ENCODE measurements around the gene CPSF4. TPM values are rescaled to one million over a fixed set of nuclear protein-coding genes. Genes with fewer than 3 reads are reported as not detected.

CPSF4 gene
- total and polyA plus RNA-seq, 2 donors (not counting 1 experiment from before 2014, with no cell fraction given), result 17.3 to 44.9 TPM

GRCh38 chr7:99449326-99449725, 10.6 kb downstream of the CPSF4 start:
- Histone ChIP-seq H3K27me3 (ENCODE audit: control insufficient read depth, insufficient read depth, low read length) (no peaks in the 10 kb centered on the region), H3K9me3 (ENCODE audit: control insufficient read depth, insufficient read depth, low read depth, low read length) (no peaks in the 10 kb centered on the region), H3K79me2 (ENCODE audit: control insufficient read depth, insufficient read depth, low read length) (no peaks in the 10 kb centered on the region), H3K9ac (ENCODE audit: insufficient read depth, low read length) (no peak overlapping the region), H3K36me3 (ENCODE audit: control insufficient read depth, insufficient read depth, low read length) (peaks cover 34% of the 10 kb centered on the region), H4K20me1 (ENCODE audit: control insufficient read depth, extremely low read depth, insufficient read depth, low read length) (no peaks in the 10 kb centered on the region), H3K4me1 (ENCODE audit: control insufficient read depth, extremely low read depth, insufficient read depth, low read length) (no peaks in the 10 kb centered on the region), H3K27ac (ENCODE audit: insufficient read depth, low read length) (no peak overlapping the region), H3K4me3 (replicated peaks in 1 of 4; ENCODE audit: control extremely low read depth in 1 of 4, insufficient read depth in 1 of 4, low read depth in 3 of 4, low read length in 4 of 4) (no peak overlapping the region), H2AFZ (ENCODE audit: low read length) (no peak overlapping the region), H3K4me2 (ENCODE audit: extremely low read depth, insufficient read depth, low read length) (no peak overlapping the region)
- TF ChIP-seq CTCF (conservative IDR thresholded peaks at IDR 0.05 in 1 of 2, IDR thresholded peaks at IDR 0.05 in 1 of 2; ENCODE audit: low read depth in 1 of 2, low read length in 2 of 2) (no peak), EZH2 (IDR thresholded peaks at IDR 0.05; ENCODE audit: low read length, missing control alignments) (no peak)
- DNase-seq (ENCODE audit: low read depth in 2 of 2), result no peak

DNA sequence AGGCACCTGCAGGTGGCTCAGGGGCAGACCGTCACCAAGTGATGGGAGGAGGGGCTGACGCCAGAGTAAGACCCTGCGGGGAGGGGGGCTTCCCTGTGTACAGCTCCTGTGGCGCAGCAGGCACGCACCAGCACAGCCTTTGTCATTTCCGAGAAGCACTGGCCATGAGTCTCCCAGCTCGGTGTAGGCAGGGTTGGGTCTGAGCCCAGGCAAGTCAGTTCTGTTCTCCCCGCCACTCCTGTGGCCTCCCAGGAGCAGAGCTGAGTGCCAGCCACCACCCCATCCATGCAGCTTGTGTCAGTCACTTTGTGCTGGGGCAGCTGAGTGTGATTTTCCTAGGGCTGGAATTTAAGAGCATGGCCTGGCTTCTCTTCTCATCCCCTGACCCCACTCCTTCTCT, 13.2 kb downstream of the CPSF4 start:
- Histone ChIP-seq H2AFZ (ENCODE audit: low read length) (no peak overlapping the region), H3K36me3 (ENCODE audit: control insufficient read depth, insufficient read depth, low read length) (peaks cover 35% of the 10 kb centered on the region), H3K9me3 (ENCODE audit: control insufficient read depth, insufficient read depth, low read depth, low read length) (no peaks in the 10 kb centered on the region), H3K79me2 (ENCODE audit: control insufficient read depth, insufficient read depth, low read length) (no peaks in the 10 kb centered on the region), H3K27me3 (ENCODE audit: control insufficient read depth, insufficient read depth, low read length) (no peaks in the 10 kb centered on the region), H3K4me2 (ENCODE audit: extremely low read depth, insufficient read depth, low read length) (no peak overlapping the region), H3K4me1 (ENCODE audit: control insufficient read depth, extremely low read depth, insufficient read depth, low read length) (no peaks in the 10 kb centered on the region), H4K20me1 (ENCODE audit: control insufficient read depth, extremely low read depth, insufficient read depth, low read length) (no peaks in the 10 kb centered on the region), H3K27ac (ENCODE audit: insufficient read depth, low read length) (no peak overlapping the region), H3K9ac (ENCODE audit: insufficient read depth, low read length) (no peak overlapping the region), H3K4me3 (replicated peaks in 1 of 4; ENCODE audit: control extremely low read depth in 1 of 4, insufficient read depth in 1 of 4, low read depth in 3 of 4, low read length in 4 of 4) (no peak overlapping the region)
- no peak for DNase-seq (ENCODE audit: low read depth in 2 of 2)
- TF ChIP-seq EZH2 (IDR thresholded peaks at IDR 0.05; ENCODE audit: low read length, missing control alignments) (no peak), CTCF (conservative IDR thresholded peaks at IDR 0.05 in 1 of 2, IDR thresholded peaks at IDR 0.05 in 1 of 2; ENCODE audit: low read depth in 1 of 2, low read length in 2 of 2) (no peak)

DNA sequence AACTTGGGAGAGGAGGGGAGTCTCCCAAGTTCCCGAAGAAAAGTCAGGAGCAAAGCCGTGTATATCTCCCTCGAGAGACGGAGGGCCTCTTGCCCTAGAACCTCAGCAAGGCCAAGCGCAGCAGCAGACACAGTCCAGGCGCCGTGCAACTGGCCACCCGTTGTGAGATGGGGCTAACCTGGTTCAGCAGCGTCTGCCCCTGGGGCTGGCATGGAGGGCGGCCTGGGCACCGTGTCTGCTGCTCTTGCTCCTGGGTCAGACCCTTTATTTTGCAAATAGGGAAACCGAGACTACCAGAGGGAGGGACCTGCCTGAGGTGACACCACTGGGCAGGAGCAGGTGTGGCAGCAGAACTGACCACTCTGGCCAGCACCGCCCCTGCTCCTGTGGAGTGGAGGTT, 13.8 kb downstream of the CPSF4 start:
- H3K36me3 ChIP-seq (ENCODE audit: control insufficient read depth, insufficient read depth, low read length), result peaks cover 35% of the 10 kb centered on the region
- H4K20me1 ChIP-seq (ENCODE audit: control insufficient read depth, extremely low read depth, insufficient read depth, low read length), result no peaks in the 10 kb centered on the region
- H3K79me2 ChIP-seq (ENCODE audit: control insufficient read depth, insufficient read depth, low read length), result no peaks in the 10 kb centered on the region
- H3K9ac ChIP-seq (ENCODE audit: insufficient read depth, low read length), result no peak overlapping the region
- H3K27ac ChIP-seq (ENCODE audit: insufficient read depth, low read length), result no peak overlapping the region
- H3K4me1 ChIP-seq (ENCODE audit: control insufficient read depth, extremely low read depth, insufficient read depth, low read length), result no peaks in the 10 kb centered on the region
- no peaks in the 10 kb centered on the region for H3K9me3 ChIP-seq (ENCODE audit: control insufficient read depth, insufficient read depth, low read depth, low read length)
- H3K4me2 ChIP-seq (ENCODE audit: extremely low read depth, insufficient read depth, low read length), result no peak overlapping the region
- no peak overlapping the region for H2AFZ ChIP-seq (ENCODE audit: low read length)
- DNase-seq (ENCODE audit: low read depth in 2 of 2), result no peak
- no peak overlapping the region for H3K4me3 ChIP-seq (replicated peaks in 1 of 4; ENCODE audit: control extremely low read depth in 1 of 4, insufficient read depth in 1 of 4, low read depth in 3 of 4, low read length in 4 of 4)
- H3K27me3 ChIP-seq (ENCODE audit: control insufficient read depth, insufficient read depth, low read length), result no peaks in the 10 kb centered on the region
- TF ChIP-seq CTCF (conservative IDR thresholded peaks at IDR 0.05 in 1 of 2, IDR thresholded peaks at IDR 0.05 in 1 of 2; ENCODE audit: low read depth in 1 of 2, low read length in 2 of 2) (no peak), EZH2 (IDR thresholded peaks at IDR 0.05; ENCODE audit: low read length, missing control alignments) (no peak)

All from fibroblast of lung (primary cell).